ENCODE results near the gene ESRRG.

GRCh38 chr1:216476341-216476740 lies 246.9 kb downstream of the ESRRG start:
- TF ChIP-seq CTCF (IDR thresholded peaks at IDR 0.05; ENCODE audit: borderline replicate concordance, extremely low read depth, low read length, poor library complexity, severe bottlenecking) (no peak), EZH2 (IDR thresholded peaks at IDR 0.05; ENCODE audit: borderline replicate concordance, low read depth, low read length, severe bottlenecking) (no peak)

All from DND-41 (cell line).